B cell (primary cell): Measurements from ENCODE around the gene NFKBIZ.

Experiments
- CTCF ChIP-seq: fragments of 200-600 bp; IDR thresholded peaks from one replicate; pipeline ENCODE4 v1.8.0; 2022; ENCODE audit warnings: antibody characterized with exemption, mild to moderate bottlenecking
- EZH2 ChIP-seq: IDR thresholded peaks from 2 replicates; pipeline ENCODE4 v1.6.1; 2012; ENCODE audit warnings: borderline replicate concordance, low read depth, mild to moderate bottlenecking, moderate library complexity, low read length; ENCODE audit not compliant: insufficient read depth, poor library complexity, severe bottlenecking

- TF ChIP-seq CTCF (no peak), EZH2 (no peak)
These were observed 4.7 kb downstream of the NFKBIZ start for GRCh38 chr3:101853982-101854381.
